NB4 (cell line): ENCODE data around the gene RECQL5.

Experiments used
- DNase-seq: peaks from one replicate; pipeline ENCODE4 v3.0.0; 2010; ENCODE audit warnings: low read depth
- H3K4me3 ChIP-seq: one replicate; pipeline ENCODE4 v1.5.1; 2011; ENCODE audit warnings: mild to moderate bottlenecking, low read depth, low read length, moderate library complexity
- MYC ChIP-seq: IDR thresholded peaks from 2 replicates; pipeline ENCODE4 v1.6.1; 2011; ENCODE audit warnings: low read depth, low read length
- POLR2A ChIP-seq: IDR thresholded peaks from 2 replicates; pipeline ENCODE4 v1.6.1; 2011; ENCODE audit warnings: mild to moderate bottlenecking; ENCODE audit not compliant: insufficient read length; ENCODE audit errors: extremely low read depth
- TF ChIP-seq, protein P1 (sequence below): IDR thresholded peaks from 2 replicates; pipeline ENCODE4 v1.6.1; 2011; ENCODE audit warnings: low read depth, low read length
- TF ChIP-seq, protein P2 (sequence below): IDR thresholded peaks from one replicate; pipeline ENCODE4 v1.5.1; 2012; ENCODE audit warnings: low read depth, low read length

Gene RECQL5

GRCh38 chr17:75645889-75646637 lies 20.9 kb downstream of the RECQL5 start:
- TF ChIP-seq MYC (no peak), POLR2A (no peak)
- TF ChIP-seq, protein P1, sequence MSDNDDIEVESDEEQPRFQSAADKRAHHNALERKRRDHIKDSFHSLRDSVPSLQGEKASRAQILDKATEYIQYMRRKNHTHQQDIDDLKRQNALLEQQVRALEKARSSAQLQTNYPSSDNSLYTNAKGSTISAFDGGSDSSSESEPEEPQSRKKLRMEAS: no peak
- TF ChIP-seq, protein P2, sequence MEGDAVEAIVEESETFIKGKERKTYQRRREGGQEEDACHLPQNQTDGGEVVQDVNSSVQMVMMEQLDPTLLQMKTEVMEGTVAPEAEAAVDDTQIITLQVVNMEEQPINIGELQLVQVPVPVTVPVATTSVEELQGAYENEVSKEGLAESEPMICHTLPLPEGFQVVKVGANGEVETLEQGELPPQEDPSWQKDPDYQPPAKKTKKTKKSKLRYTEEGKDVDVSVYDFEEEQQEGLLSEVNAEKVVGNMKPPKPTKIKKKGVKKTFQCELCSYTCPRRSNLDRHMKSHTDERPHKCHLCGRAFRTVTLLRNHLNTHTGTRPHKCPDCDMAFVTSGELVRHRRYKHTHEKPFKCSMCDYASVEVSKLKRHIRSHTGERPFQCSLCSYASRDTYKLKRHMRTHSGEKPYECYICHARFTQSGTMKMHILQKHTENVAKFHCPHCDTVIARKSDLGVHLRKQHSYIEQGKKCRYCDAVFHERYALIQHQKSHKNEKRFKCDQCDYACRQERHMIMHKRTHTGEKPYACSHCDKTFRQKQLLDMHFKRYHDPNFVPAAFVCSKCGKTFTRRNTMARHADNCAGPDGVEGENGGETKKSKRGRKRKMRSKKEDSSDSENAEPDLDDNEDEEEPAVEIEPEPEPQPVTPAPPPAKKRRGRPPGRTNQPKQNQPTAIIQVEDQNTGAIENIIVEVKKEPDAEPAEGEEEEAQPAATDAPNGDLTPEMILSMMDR: no peak
- DNase-seq: no peak
- no peak overlapping the region for H3K4me3 ChIP-seq

DNA sequence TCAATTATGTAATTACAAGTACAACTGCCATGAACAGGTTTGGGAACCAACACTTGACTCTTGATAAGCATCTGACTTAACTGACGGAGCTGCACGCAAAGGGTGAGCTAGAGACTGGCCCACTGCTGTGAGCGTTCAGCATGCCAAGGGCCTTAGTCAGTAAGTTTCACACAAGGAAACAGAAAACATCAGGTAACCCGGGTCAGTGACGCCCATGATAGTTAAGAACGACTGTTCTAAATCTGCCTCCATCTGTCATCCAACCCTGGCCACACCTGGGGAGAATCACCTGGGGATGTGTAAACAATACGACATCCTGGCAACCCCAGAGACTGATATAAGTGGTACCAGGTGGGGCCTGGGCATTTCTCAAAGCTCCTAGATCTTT lies 21.5 kb downstream of the RECQL5 start:
- no peak for DNase-seq
- no peak overlapping the region for H3K4me3 ChIP-seq
- TF ChIP-seq, protein P2: no peak
- TF ChIP-seq MYC: no peak
- TF ChIP-seq, protein P1: no peak
- no peak for TF ChIP-seq POLR2A

- no peak for TF ChIP-seq MYC
- TF ChIP-seq, protein P2: no peak
- TF ChIP-seq, protein P1: no peak
- no peak for TF ChIP-seq POLR2A
- no peak overlapping the region for H3K4me3 ChIP-seq
- no peak for DNase-seq
Measured at GRCh38 chr17:75643643-75644017, 23.3 kb downstream of the RECQL5 start.

DNA sequence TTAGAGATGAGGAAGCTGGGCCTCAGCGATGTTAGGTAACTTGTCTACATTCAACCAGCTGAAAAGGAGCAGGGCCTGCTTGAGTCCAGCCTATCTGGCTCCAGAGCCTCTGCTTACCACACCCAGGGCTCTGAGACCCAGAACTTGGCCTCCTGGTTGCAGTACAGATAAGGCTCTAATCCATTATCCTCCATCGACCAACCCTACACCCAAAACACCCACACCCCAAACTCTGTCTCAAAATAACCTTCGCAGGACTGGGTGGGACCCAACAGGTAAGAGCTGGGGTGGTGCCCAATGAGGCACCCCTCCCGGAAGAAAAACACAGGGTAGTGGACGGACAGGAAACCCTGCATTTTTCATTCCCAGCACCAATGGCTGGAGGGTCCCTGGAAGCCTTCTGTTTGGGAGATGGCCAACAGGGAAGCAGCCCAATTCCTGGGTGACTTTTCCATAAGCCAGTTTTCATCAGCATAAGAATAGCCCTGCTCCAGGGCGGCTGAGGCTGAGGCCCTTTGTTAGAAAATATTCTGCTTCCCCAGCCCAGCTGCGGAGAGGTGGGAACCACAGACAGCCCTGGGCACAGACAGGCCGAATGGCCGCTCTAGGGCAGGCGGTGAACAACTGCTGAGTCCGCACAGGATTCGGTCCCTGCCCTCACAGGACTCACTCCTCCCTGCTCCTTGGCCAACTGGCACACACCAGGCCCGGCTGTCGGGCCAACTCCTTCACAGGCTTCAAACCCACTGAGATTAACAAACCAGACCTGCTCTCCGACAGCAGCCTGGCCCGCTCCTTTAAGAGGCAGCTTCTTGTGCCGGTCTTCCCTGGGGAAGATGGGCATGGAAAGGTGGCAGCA lies 23.9 kb downstream of the RECQL5 start:
- no peak overlapping the region for H3K4me3 ChIP-seq
- no peak for DNase-seq
- TF ChIP-seq, protein P2: no peak
- TF ChIP-seq POLR2A (no peak), MYC (no peak)
- TF ChIP-seq, protein P1: no peak

DNA sequence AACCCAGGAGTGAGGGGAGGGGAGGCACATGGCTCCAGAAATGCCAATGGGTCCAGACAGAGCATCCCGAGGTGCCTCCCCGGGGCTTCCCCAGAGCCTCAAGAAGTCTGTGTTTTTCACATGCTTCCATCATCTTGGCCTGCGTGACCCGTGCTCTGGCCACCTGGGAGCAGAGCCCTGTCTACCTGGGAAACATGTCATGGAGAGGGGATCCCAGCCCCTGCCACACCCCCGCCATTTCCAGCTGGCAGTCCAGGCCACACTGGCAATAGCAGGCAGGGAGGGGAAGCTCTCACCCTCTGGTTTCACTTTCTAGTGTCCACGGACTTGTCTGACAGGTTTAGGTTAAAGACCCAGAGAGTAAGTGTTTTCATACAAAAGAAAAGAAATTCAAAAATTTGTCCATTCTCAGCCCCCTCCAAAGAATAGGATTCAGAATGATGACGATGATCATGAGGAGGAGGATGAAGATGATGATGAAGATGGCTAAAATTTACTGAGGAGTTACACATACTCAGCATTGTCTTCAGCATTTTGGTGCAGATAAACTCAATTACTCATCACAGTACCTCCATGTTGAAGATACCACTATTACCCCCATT lies 24.7 kb downstream of the RECQL5 start:
- TF ChIP-seq, protein P2: no peak
- TF ChIP-seq, protein P1: no peak
- TF ChIP-seq MYC: no peak
- no peak for DNase-seq
- H3K4me3 ChIP-seq: no peak overlapping the region
